ENCODE measurements around the gene FHIT. TPM values are rescaled to one million over a fixed set of nuclear protein-coding genes. Genes with fewer than 3 reads are reported as not detected.

The FHIT gene
- total RNA-seq, 4 donors from 2014 or later: 4.6 to 6.1 (median 5.7) TPM

DNA sequence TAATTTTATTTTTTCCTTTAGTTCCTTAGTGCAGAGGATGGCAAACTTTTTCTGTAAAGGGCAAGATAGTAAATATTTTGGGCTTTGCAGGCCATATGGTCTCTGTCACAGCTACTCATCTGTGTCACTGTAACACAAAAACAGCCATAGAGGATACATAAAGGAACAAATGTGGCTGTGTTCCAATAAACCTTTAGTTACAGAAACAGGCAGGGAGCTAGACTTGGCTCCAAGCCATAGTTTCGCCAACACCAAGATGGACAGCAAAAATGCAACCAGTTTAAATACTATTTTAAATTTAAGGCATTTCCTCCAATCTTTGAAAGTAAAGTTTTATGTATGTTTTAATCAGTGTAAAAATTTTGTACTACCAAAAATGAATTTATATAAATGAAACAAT, 753.4 kb downstream of the FHIT start:
- Histone ChIP-seq H3K27me3 (no peaks in the 10 kb centered on the region), H3K4me3 (no peak overlapping the region), H3K4me1 (no peaks in the 10 kb centered on the region), H3K9me3 (no peaks in the 10 kb centered on the region), H3K36me3 (no peaks in the 10 kb centered on the region), H3K27ac (replicated peaks in 1 of 4) (no peak overlapping the region)
- intact Hi-C loops (cut with DNase I): no loop called here
- WGBS: 57% methylated on average over 1 of the region's 1 CpG
- TF ChIP-seq POLR2AphosphoS5 (IDR thresholded peaks at IDR 0.05) (no peak), POLR2A (IDR thresholded peaks at IDR 0.05; ENCODE audit: low read depth) (no peak), EP300 (IDR thresholded peaks at IDR 0.05) (no peak)
- TF ChIP-seq, protein P1, sequence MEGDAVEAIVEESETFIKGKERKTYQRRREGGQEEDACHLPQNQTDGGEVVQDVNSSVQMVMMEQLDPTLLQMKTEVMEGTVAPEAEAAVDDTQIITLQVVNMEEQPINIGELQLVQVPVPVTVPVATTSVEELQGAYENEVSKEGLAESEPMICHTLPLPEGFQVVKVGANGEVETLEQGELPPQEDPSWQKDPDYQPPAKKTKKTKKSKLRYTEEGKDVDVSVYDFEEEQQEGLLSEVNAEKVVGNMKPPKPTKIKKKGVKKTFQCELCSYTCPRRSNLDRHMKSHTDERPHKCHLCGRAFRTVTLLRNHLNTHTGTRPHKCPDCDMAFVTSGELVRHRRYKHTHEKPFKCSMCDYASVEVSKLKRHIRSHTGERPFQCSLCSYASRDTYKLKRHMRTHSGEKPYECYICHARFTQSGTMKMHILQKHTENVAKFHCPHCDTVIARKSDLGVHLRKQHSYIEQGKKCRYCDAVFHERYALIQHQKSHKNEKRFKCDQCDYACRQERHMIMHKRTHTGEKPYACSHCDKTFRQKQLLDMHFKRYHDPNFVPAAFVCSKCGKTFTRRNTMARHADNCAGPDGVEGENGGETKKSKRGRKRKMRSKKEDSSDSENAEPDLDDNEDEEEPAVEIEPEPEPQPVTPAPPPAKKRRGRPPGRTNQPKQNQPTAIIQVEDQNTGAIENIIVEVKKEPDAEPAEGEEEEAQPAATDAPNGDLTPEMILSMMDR (IDR thresholded peaks at IDR 0.05): no peak
- DNase-seq (ENCODE audit: extremely low spot score): no peak

DNA sequence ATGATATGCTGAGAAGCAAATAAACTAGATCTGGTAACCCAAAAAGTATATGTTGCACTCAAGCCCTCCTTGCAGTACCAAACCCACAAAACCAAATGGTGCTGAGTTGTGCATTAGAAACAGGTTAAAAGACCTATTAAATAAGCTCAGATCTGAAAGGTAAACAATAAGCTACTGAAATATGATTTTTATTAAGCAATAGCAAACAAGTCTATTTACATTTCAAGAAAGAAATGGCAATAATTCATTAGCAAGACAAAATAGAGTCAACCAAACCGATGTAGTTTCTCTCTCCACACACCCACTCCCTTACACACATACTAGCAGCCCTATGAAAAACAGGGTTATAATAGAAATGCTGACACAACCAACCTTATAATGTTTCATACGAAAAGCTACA, 760.3 kb downstream of the FHIT start:
- no peaks in the 10 kb centered on the region for H3K36me3 ChIP-seq
- intact Hi-C loops (cut with DNase I): no loop called here
- no peaks in the 10 kb centered on the region for H3K4me1 ChIP-seq
- H3K27ac ChIP-seq (replicated peaks in 1 of 4): no peak overlapping the region
- TF ChIP-seq EP300 (IDR thresholded peaks at IDR 0.05): no peak
- TF ChIP-seq POLR2AphosphoS5 (IDR thresholded peaks at IDR 0.05): no peak
- TF ChIP-seq POLR2A (IDR thresholded peaks at IDR 0.05; ENCODE audit: low read depth): no peak
- TF ChIP-seq, protein P1 (IDR thresholded peaks at IDR 0.05): no peak
- WGBS: 67% methylated on average over 2 of the region's 2 CpGs
- H3K27me3 ChIP-seq: no peaks in the 10 kb centered on the region
- DNase-seq (ENCODE audit: extremely low spot score): no peak
- no peak overlapping the region for H3K4me3 ChIP-seq
- H3K9me3 ChIP-seq: no peaks in the 10 kb centered on the region

DNA sequence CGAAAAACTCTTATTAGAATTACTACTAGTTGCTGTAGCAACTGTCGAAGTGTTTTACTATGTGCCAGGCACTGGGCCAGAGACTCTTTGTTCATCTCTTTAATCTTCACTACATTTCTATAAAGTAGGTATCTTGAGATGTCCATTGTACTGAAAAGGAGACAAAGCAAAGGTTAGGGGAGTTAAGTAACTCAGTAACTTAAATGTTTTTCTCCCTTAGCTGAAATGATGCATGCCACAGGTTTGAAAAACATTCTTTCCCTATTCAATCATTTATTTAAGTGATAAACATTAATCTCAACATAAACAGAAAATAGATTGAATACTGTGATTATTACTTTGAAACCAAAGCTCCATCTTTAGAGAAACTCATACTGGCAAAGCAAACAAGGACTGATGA, 776.2 kb downstream of the FHIT start:
- DNase-seq (ENCODE audit: extremely low spot score): no peak
- Histone ChIP-seq H3K4me3 (no peak overlapping the region), H3K9me3 (no peaks in the 10 kb centered on the region), H3K27me3 (no peaks in the 10 kb centered on the region), H3K4me1 (peaks cover 0 to 10% (median 0%) of the 10 kb centered on the region in 4 donors), H3K27ac (replicated peaks in 1 of 4) (no peak overlapping the region), H3K36me3 (no peaks in the 10 kb centered on the region)
- intact Hi-C loops (cut with DNase I): no loop called here
- TF ChIP-seq EP300 (IDR thresholded peaks at IDR 0.05): no peak
- TF ChIP-seq POLR2AphosphoS5 (IDR thresholded peaks at IDR 0.05): no peak
- TF ChIP-seq, protein P1 (IDR thresholded peaks at IDR 0.05): no peak
- no peak for TF ChIP-seq POLR2A (IDR thresholded peaks at IDR 0.05; ENCODE audit: low read depth)
- 25% methylated on average over 2 of the region's 2 CpGs for WGBS

DNA sequence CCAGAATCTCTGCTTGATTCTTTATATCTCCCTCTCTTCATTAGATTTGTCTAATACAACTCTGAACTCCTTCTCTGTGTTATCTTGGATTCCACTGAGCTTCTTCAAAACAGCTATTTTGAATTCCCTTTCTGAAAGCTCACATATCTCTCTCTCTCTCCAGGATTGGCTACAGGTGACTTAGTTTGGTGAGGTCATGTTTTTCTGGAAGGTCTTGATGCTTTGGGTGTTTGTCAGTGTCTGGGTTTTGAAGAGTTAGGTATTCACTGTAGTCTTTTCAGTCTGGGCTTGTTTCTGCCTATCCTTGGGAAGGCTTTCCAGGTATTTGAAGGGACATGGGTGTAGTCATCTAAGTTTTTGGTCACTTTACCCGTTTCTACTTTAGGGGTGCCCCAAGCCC, 781.8 kb downstream of the FHIT start:
- no peak overlapping the region for H3K27ac ChIP-seq (replicated peaks in 1 of 4)
- WGBS: 92% methylated on average over 1 of the region's 1 CpG
- no peak for TF ChIP-seq POLR2AphosphoS5 (IDR thresholded peaks at IDR 0.05)
- TF ChIP-seq, protein P1 (IDR thresholded peaks at IDR 0.05): no peak
- no peak for TF ChIP-seq POLR2A (IDR thresholded peaks at IDR 0.05; ENCODE audit: low read depth)
- no peak for TF ChIP-seq EP300 (IDR thresholded peaks at IDR 0.05)
- H3K36me3 ChIP-seq: no peaks in the 10 kb centered on the region
- H3K4me1 ChIP-seq: no peaks in the 10 kb centered on the region
- H3K4me3 ChIP-seq: no peak overlapping the region
- no peaks in the 10 kb centered on the region for H3K27me3 ChIP-seq
- no peak for DNase-seq (ENCODE audit: extremely low spot score)
- H3K9me3 ChIP-seq: peaks cover 0 to 8% (median 0%) of the 10 kb centered on the region in 4 donors
- intact Hi-C loops (cut with DNase I): no loop called here

DNA sequence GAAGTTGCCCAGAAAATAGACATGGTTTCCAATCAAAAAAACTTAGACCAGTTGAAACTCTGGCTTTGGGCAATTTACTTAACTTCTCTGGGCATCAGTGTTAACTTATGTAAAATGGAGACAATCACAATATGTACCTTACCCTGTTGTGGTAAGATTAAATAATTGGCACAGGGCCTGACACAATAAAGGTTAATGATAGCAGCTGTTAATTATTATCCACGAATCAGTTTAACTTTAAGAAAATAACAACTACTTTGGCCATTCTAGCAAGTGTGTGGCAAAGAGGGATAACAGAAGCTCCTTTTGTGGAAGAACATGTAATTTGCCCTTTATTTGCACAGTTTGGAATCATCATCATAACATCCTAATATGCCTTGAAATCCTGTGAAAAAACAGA, 787.6 kb downstream of the FHIT start:
- peaks cover 0 to 16% (median 4%) of the 10 kb centered on the region in 4 donors for H3K4me1 ChIP-seq
- WGBS: 64% methylated on average over 1 of the region's 1 CpG
- H3K27me3 ChIP-seq: no peaks in the 10 kb centered on the region
- intact Hi-C loops (cut with DNase I): no loop called here
- no peaks in the 10 kb centered on the region for H3K36me3 ChIP-seq
- no peak overlapping the region for H3K27ac ChIP-seq (replicated peaks in 1 of 4)
- H3K4me3 ChIP-seq: no peak overlapping the region
- DNase-seq (ENCODE audit: extremely low spot score): no peak
- no peak for TF ChIP-seq POLR2AphosphoS5 (IDR thresholded peaks at IDR 0.05)
- TF ChIP-seq, protein P1 (IDR thresholded peaks at IDR 0.05): no peak
- no peaks in the 10 kb centered on the region for H3K9me3 ChIP-seq

All from esophagus muscularis mucosa (tissue), 4 donors.